Pons (tissue), 1 donor: Measurements from ENCODE around the gene LRRK1.
A peak's percentile ranks its signal among the peaks of the same experiment; 100 is the strongest.

Experiments
- DNase-seq: peaks from one replicate; pipeline ENCODE4 v3.0.0-alpha.2; 2016; ENCODE audit warnings: low spot score

The LRRK1 gene

GRCh38 chr15:100890850-100891249 is 28.3 kb upstream of the LRRK1 start:
- DNase-seq = no peak

DNA sequence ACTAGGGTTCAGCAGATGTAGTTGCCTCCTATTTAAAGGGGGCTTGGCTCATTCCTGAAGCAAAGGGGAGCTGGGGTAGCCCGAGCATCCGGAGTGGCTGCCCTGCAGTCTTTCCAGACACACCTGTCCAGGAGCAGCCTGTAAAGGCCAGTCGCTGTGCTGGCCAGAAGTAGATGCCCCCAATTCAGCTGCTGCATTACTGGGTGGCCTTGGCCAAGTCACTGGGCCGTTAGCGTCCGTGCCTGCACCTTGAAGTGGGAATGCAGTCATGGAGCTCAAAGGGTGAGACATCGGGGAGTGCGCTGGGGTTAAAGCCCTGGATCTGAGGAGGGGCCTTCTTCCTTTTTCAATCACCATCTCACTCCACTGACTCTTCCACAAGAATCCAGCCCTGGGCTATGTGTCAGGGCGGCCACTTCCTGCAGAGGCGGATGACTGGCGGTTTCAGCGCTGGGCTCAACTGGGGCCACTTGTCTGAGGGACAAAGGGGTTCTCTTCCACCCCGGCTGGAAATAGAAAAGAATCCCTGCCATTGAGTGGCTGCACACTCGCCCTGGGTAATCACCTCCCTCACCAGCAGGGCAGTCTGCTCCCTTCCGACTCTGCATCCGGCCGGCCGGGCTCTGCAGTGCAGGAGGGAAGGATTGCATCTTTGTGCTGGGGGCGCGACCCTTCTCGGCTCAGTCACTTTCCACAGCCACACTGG is 27.7 kb upstream of the LRRK1 start:
- DNase-seq = peak; percentile 70

DNA sequence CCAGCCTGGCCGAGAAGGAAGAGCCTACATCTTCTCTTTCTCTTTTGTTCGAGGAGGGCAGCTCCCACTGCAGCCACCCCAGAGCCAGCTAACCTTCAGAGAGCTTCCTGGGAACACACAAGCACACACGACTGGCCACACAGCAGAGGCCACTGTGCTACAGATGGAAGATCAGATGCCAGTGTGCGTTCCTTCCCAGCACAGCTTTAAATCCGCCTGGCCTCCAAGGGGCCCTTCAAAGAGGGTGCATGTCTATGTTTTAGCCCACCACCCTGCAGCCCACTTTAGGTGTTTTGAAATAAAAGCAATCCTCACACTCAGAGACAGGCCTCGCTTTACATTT is 27.2 kb upstream of the LRRK1 start:
- DNase-seq = no peak

GRCh38 chr15:100893261-100893963 is 25.7 kb upstream of the LRRK1 start:
- DNase-seq = no peak

- no peak for DNase-seq
Measured at GRCh38 chr15:100893964-100894295, 25.2 kb upstream of the LRRK1 start.

GRCh38 chr15:100895721-100896120 is 23.4 kb upstream of the LRRK1 start:
- no peak for DNase-seq

- DNase-seq = no peak
Measured at GRCh38 chr15:100897221-100898151, 21.7 kb upstream of the LRRK1 start.

DNA sequence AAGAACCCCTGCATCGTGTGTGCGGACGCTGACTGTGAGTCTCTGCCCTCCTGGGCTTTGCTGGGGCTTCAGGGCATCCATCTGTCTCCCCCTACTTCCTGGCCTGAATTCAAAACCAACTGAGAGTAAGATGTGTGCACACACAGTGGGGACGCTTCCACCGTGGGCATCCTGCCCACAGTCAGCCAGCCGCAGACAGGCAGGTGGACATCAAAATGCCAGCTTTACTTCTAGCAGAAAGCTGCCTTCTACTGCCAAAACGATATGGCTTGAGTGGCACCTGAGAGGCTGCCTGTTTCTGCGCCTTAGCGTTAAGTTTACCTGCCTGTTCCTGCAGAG is 21.0 kb upstream of the LRRK1 start:
- DNase-seq = no peak

- no peak for DNase-seq
Measured at GRCh38 chr15:100898661-100899462, 20.3 kb upstream of the LRRK1 start.

- no peak for DNase-seq
Measured at GRCh38 chr15:100899601-100900000, 19.6 kb upstream of the LRRK1 start.

- no peak for DNase-seq
Measured at GRCh38 chr15:100900136-100900794, 18.9 kb upstream of the LRRK1 start.

DNA sequence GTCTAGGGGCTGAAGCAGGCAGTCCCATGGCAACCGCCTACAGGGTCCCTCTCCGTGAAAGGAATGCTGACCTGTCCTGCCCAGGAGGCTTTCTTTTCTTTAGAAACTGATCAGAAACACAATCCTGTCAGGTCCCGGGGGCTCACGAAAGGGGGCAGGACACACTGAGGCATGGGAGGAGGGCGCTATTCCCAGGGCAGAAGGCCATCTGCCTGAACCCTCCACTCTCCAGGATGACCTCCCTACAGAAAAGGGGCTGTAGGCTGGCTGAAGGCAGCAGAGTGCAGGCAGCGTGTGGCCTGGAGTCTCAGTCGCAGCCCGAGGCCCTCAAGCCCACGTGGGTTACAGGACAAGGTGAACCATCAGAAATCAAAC is 18.4 kb upstream of the LRRK1 start:
- no peak for DNase-seq

DNA sequence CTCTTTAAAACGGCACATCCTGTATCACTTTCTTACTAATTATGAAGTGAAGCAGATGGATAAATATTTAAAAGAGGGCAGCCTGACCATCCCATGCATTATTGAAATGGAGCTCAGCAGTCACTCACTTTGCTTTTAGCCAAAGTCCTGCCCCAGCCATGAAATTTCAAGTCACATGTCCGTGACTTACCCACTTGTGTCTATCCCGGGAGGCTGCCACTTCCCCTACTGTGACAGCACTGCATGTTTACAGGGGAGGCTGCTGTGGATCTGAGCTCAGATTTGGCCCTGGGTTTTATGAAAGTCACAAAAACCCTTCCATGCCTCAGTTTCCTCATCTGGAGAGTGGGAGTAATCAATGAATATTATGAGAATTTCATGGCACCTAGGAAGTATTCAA is 17.9 kb upstream of the LRRK1 start:
- no peak for DNase-seq

- DNase-seq = no peak
Measured at GRCh38 chr15:100901702-100902435, 17.3 kb upstream of the LRRK1 start.

DNA sequence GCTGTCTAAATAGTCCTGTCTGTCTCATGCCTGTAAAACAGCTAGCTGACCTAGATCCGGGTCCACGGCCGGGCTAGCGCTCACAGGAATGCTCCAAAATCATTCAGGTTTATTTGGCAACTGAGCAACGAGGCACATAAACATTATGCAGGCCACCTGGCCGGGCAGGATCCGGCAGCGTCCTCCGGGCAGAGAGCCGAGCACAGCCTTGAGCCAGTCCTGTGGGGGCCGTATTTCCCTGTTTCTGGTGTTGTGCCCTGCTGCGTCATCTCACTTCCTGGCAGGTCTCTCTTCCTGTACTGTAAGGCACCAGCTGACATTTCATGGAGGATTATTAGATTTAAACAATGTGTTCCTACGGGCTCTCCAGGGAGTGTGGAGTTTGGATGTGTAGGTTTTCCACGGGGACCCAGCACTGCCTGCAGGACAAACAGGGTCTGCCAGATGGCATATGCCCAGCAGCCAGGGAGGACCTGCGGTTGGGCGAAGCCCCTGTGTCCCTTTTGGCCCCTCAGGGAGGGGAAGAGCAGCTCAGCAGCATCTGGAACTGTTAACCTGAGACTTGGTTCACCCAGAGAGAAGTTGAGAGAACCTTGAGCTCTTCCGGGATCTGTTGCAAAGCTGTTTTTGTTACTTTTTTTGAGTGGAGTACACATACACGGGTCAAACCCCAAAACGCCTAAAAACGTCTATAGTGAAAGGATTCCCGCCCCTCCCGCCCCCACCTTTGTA is 16.6 kb upstream of the LRRK1 start:
- peak; percentile 37 for DNase-seq

GRCh38 chr15:100903168-100903554 is 16.0 kb upstream of the LRRK1 start:
- no peak for DNase-seq

GRCh38 chr15:100905850-100906249 is 13.3 kb upstream of the LRRK1 start:
- no peak for DNase-seq

- no peak for DNase-seq
Measured at GRCh38 chr15:100908466-100908865, 10.7 kb upstream of the LRRK1 start.

GRCh38 chr15:100909565-100909964 is 9.6 kb upstream of the LRRK1 start:
- no peak for DNase-seq
